Measurements from ENCODE around the gene CSNK2A3. TPM values are rescaled to one million over a fixed set of nuclear protein-coding genes. Genes with fewer than 3 reads are reported as not detected.

The CSNK2A3 gene
- total RNA-seq, 4 donors from 2014 or later: 0.64 to 1.5 (median 0.68) TPM; not detected in 1

DNA sequence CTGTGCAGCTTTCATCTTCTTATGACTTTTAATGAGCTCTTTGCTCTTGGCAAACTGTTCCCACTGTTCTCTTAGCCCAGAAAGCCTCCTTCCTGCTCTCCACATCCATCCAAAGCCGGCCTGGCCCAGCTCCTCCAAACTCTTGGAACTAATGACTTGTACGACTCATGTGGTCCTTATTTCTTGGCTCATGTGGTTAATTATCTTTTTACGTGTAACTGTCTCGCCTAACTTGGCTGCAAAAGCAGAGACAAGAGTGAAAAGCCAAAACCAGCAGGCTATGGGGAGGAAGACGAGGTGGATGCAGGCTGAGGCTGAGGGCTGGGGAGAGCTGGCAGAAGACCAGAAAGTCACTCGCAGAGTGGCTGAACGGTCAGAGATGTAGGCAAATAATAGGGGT, 5.5 kb downstream of the CSNK2A3 start:
- Histone ChIP-seq H3K4me1 (peaks cover 5 to 14% (median 10%) of the 10 kb centered on the region in 4 donors), H3K27ac (no peak overlapping the region), H3K27me3 (no peaks in the 10 kb centered on the region), H3K9me3 (no peaks in the 10 kb centered on the region), H3K4me3 (no peak overlapping the region), H3K36me3 (no peaks in the 10 kb centered on the region)
- 66% methylated on average over 7 of the region's 7 CpGs; no CpG with 5 or more reads in 1 of the 2 donors for WGBS, 2 donors (ENCODE audit: low coverage in 1 of 2)
- in situ Hi-C loops (cut with MboI; ENCODE audit: low pct_ligation_motif_present in 1 of 4, low pct_unique_long_range_greater_than_20kb in 1 of 4, low sequenced_read_pairs in 3 of 4): no loop called here
- TF ChIP-seq POLR2AphosphoS5 (IDR thresholded peaks at IDR 0.05) (no peak), POLR2A (IDR thresholded peaks at IDR 0.05) (no peak), EP300 (IDR thresholded peaks at IDR 0.05; ENCODE audit: low read depth) (no peak)
- TF ChIP-seq, protein P1, sequence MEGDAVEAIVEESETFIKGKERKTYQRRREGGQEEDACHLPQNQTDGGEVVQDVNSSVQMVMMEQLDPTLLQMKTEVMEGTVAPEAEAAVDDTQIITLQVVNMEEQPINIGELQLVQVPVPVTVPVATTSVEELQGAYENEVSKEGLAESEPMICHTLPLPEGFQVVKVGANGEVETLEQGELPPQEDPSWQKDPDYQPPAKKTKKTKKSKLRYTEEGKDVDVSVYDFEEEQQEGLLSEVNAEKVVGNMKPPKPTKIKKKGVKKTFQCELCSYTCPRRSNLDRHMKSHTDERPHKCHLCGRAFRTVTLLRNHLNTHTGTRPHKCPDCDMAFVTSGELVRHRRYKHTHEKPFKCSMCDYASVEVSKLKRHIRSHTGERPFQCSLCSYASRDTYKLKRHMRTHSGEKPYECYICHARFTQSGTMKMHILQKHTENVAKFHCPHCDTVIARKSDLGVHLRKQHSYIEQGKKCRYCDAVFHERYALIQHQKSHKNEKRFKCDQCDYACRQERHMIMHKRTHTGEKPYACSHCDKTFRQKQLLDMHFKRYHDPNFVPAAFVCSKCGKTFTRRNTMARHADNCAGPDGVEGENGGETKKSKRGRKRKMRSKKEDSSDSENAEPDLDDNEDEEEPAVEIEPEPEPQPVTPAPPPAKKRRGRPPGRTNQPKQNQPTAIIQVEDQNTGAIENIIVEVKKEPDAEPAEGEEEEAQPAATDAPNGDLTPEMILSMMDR (IDR thresholded peaks at IDR 0.05): no peak
- DNase-seq: no peak
- intact Hi-C loops (cut with DNase I; ENCODE audit: low total_unique reads): no loop called here

DNA sequence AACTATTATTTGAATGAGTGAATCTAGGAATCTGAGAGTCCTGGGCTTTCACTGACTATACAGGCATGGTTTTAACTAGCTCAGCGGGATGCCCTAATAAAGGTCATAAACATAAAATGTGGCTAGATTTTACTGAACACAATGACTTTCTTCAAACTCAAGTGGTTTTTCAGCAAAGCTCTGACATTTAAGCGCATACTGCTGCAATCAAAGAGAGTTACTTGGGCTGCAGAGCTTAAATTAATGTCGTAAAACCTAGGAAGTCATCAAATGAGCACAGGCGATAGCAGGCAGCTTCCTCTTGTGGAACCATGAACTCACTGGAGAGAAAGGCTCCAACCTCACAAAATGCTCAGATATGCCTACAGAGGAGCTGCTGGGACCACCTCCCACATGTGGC, 6.7 kb downstream of the CSNK2A3 start:
- Histone ChIP-seq H3K36me3 (no peaks in the 10 kb centered on the region), H3K4me3 (no peak overlapping the region), H3K27ac (no peak overlapping the region), H3K27me3 (no peaks in the 10 kb centered on the region), H3K4me1 (peaks cover 5 to 14% (median 10%) of the 10 kb centered on the region in 4 donors), H3K9me3 (no peaks in the 10 kb centered on the region)
- intact Hi-C loops (cut with DNase I; ENCODE audit: low total_unique reads) (no loop called here), in situ Hi-C loops (cut with MboI; ENCODE audit: low pct_ligation_motif_present in 1 of 4, low pct_unique_long_range_greater_than_20kb in 1 of 4, low sequenced_read_pairs in 3 of 4) (no loop called here)
- no peak for DNase-seq
- 59 to 60% methylated on average over 1 to 4 of the region's 4 CpGs for WGBS, 2 donors (ENCODE audit: low coverage in 1 of 2)
- no peak for TF ChIP-seq EP300 (IDR thresholded peaks at IDR 0.05; ENCODE audit: low read depth)
- TF ChIP-seq POLR2A (IDR thresholded peaks at IDR 0.05): no peak
- TF ChIP-seq POLR2AphosphoS5 (IDR thresholded peaks at IDR 0.05): no peak
- TF ChIP-seq, protein P1 (IDR thresholded peaks at IDR 0.05): no peak

DNA sequence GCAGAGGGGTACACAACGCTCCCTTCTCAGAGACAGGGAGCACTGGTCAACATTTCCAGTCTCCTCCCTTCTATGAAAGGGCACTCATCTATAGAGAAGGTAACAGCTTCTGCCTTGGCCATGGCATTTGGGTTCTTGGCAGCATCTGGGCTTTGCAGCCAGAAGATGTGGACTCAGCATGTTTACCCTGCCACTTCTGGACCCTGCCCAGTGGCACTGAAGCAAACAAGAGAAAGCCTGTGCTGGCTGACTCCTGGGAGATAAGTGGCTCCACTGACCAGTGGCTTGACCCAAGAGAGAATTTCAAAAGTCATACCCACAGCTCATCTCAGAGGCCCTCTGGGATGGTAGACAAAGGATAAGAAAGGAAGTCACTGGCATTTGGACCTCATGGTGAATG, 8.0 kb downstream of the CSNK2A3 start:
- DNase-seq: no peak
- intact Hi-C loops (cut with DNase I; ENCODE audit: low total_unique reads): no loop called here
- in situ Hi-C loops (cut with MboI; ENCODE audit: low pct_ligation_motif_present in 1 of 4, low pct_unique_long_range_greater_than_20kb in 1 of 4, low sequenced_read_pairs in 3 of 4): no loop called here
- no peak for TF ChIP-seq POLR2A (IDR thresholded peaks at IDR 0.05)
- no peak for TF ChIP-seq EP300 (IDR thresholded peaks at IDR 0.05; ENCODE audit: low read depth)
- no peak overlapping the region for H3K4me3 ChIP-seq
- H3K27me3 ChIP-seq: no peaks in the 10 kb centered on the region
- H3K4me1 ChIP-seq: peaks cover 5 to 14% (median 8%) of the 10 kb centered on the region in 4 donors
- WGBS, 2 donors (ENCODE audit: low coverage in 1 of 2): 90% methylated on average over 1 of the region's 1 CpG; no CpG with 5 or more reads in 1 of the 2 donors
- H3K27ac ChIP-seq: no peak overlapping the region
- H3K36me3 ChIP-seq: no peaks in the 10 kb centered on the region
- H3K9me3 ChIP-seq: no peaks in the 10 kb centered on the region

DNA sequence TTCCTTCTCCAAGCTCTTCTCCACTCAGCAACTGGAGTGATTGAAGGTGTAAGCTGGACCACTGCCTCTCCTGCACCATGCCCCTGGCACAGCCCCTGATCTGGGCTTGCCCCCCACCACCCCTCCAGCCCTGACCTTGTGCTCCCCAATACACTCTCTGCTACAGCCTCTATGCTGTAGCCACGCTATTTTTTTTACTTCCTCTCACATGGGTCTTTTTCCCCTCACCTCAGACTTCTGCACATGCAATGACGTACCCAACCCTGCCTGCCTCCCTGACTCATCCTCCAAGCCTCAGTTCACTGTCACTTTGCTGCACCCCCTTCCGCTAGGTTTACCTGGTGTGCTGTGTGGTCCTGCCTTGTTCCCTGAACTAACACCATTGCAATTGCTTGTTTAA, 9.0 kb downstream of the CSNK2A3 start:
- intact Hi-C loops (cut with DNase I; ENCODE audit: low total_unique reads) (no loop called here), in situ Hi-C loops (cut with MboI; ENCODE audit: low pct_ligation_motif_present in 1 of 4, low pct_unique_long_range_greater_than_20kb in 1 of 4, low sequenced_read_pairs in 3 of 4) (no loop called here)
- Histone ChIP-seq H3K9me3 (no peaks in the 10 kb centered on the region), H3K4me3 (no peak overlapping the region), H3K4me1 (peaks cover 0 to 4% (median 2%) of the 10 kb centered on the region in 4 donors), H3K27me3 (no peaks in the 10 kb centered on the region), H3K36me3 (no peaks in the 10 kb centered on the region), H3K27ac (no peak overlapping the region)
- TF ChIP-seq, protein P1 (IDR thresholded peaks at IDR 0.05): no peak
- TF ChIP-seq POLR2AphosphoS5 (IDR thresholded peaks at IDR 0.05) (no peak), EP300 (IDR thresholded peaks at IDR 0.05; ENCODE audit: low read depth) (no peak), POLR2A (IDR thresholded peaks at IDR 0.05) (no peak)
- DNase-seq: no peak
- 80 to 83% methylated on average over 2 to 3 of the region's 3 CpGs for WGBS, 2 donors (ENCODE audit: low coverage in 1 of 2)

DNA sequence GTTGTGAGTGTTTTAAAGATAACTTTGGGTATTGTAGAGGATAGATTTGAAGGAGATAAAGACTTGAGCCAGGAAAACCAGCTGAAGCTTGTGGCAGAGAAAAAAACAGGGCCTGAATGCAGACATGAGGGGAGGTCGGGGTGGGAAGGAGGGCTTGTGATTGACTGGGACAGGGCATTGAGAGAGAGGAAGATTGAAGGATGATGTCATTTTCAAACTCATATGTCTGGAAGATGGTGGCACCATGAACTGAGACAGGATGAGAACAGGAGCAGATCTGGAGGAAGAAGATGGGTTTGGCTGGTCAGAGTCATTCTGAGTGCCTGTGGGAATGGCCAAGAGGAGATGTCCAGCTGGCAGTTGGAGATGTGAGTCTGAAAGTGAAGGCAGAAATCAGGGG, 14.7 kb downstream of the CSNK2A3 start:
- in situ Hi-C loops (cut with MboI; ENCODE audit: low pct_ligation_motif_present in 1 of 4, low pct_unique_long_range_greater_than_20kb in 1 of 4, low sequenced_read_pairs in 3 of 4): no loop called here
- no peak overlapping the region for H3K4me3 ChIP-seq
- no peaks in the 10 kb centered on the region for H3K4me1 ChIP-seq
- intact Hi-C loops (cut with DNase I; ENCODE audit: low total_unique reads): no loop called here
- H3K27me3 ChIP-seq: no peaks in the 10 kb centered on the region
- no peak overlapping the region for H3K27ac ChIP-seq
- WGBS, 2 donors (ENCODE audit: low coverage in 1 of 2): 38 to 86% methylated on average over 1 of the region's 1 CpG
- no peak for DNase-seq
- TF ChIP-seq EP300 (IDR thresholded peaks at IDR 0.05; ENCODE audit: low read depth): no peak
- H3K9me3 ChIP-seq: no peaks in the 10 kb centered on the region
- H3K36me3 ChIP-seq: no peaks in the 10 kb centered on the region

Measured in transverse colon (tissue), 4 donors.